ENCODE results near the gene EGFL8.

EGFL8 gene

DNA sequence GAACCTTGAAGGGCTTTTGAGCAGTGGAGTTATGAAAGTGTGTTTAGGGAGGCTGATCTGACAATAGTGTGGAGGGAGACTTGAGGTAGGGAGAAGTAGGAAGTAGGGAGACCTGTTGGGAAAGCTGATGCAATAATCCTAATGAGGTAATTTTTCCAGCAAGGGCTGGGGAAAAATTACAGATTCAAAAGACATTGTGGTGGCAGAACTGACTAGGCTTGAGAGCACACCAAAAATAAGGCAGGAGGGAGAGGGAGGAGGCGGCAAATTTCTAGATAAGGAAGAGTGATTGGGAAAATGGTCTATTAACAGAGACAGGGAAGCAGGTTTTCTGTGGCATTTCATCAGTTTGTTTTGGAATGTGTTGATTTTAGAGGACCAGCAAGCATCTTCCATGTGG is 18.1 kb upstream of the EGFL8 start:
- DNase-seq (ENCODE audit: low read depth in 1 of 2, low spot score in 1 of 2): no peak

- no peak for DNase-seq (ENCODE audit: low read depth in 1 of 2, low spot score in 1 of 2)
Measured at GRCh38 chr6:32146687-32147086, 17.7 kb upstream of the EGFL8 start.

- DNase-seq (ENCODE audit: low read depth in 1 of 2, low spot score in 1 of 2): no peak
Measured at GRCh38 chr6:32147401-32148132, 16.8 kb upstream of the EGFL8 start.

DNA sequence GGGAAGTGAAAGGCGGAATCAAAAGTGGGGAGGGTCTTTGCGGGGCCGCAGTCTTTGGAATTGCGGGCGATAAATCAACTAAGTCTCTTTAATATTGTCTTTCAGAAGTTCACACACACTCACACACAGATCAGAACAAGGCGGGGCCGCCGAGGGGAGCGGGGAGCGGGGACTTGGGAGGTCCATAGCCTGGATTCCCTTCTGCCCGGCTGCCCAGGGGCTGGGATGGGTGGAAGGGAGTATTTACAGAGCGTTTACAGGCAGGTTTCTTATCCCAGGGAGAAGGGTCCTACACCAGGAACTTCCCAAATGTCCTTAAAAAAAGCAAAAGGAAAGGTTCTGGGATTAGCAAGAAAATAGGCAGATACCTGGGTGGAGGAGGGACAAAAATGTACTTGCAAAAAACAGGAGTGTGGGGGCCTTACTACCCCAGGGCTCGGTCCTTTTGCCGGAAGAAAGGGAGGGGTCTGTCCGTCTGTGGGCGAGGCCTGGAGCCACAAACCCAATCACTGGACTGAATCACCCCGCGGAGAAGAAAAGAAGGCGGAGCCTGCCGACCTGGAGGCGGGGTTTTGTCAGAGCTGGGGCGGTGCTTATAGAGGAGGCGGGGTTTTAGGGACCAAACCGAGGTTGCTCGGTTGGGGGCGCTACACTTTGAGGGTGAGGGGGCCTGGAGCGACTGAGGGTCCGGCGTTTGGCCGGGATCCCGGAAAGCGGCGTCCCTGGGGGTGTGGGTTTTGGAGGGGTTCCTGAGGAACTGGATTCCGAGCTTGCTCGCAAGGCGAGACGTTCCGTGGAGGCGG is 15.9 kb upstream of the EGFL8 start:
- DNase-seq (ENCODE audit: low read depth in 1 of 2, low spot score in 1 of 2): peak; percentile 25 to 52

DNA sequence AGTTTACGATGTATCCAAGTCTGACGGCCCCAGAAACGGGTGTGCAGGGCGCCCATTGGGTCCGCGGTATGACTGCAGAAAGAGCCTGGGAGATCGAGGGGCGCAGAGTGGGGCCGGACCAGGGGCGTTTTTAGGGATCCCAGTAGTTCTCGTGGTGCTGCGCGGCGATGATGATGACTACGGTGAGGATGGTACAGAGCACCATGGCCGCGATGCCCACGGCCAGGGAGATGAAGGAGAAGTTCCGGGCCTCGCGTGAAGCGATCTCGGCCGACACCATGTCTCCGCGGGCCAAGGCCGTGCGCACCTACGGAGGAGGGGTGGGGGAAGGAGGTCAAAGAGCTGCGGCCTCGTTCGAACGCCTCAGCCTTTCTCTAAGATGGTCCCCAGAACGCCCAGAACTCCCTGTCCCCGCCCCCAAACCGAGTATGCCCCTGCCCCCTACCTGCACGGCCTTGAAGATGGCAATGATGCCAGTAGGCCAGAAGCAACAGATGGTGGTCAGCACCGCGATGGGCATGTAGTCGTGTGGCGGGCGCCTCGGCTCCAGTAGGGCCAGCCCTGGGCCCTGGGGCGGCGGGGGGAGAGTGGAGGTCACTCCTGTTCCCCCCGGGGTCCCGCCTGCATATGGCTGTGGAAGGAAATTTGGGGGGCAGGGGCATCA is 15.2 kb upstream of the EGFL8 start:
- DNase-seq (ENCODE audit: low read depth in 1 of 2, low spot score in 1 of 2): no peak

- no peak for DNase-seq (ENCODE audit: low read depth in 1 of 2, low spot score in 1 of 2)
Measured at GRCh38 chr6:32149932-32150870, 14.2 kb upstream of the EGFL8 start.

DNA sequence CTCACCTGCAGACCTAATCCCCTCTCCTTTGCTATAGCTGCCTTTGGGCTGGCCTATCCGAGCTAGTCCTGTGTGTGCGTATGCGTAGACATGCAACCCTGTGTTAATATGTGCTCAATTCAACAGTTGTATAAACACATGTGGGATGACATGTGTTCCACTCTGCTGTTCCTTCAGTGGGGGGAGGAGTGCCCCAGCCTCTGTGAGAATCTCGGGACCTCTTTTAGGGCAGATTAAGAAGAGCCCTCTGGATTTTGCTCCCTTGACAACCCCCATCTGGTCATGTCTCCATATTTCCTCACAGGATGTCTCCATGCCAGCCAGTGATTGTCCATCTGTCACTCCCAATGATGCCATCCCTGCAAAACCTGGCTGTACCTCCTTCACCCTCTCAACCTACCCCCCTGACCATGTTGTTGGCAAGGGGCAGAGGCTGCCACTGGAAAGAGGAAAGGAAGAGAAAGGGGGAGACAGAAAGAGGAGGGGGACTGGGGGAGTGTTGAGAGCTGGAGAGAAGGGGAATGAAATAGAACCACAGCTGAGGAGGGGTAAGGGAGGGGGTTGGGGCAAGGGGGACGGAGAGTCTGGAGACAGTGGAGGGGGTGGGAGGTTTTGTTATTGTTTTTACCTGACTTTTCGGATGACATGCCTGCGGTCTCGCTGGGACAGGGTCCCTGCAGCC is 13.1 kb upstream of the EGFL8 start:
- no peak for DNase-seq (ENCODE audit: low read depth in 1 of 2, low spot score in 1 of 2)

DNA sequence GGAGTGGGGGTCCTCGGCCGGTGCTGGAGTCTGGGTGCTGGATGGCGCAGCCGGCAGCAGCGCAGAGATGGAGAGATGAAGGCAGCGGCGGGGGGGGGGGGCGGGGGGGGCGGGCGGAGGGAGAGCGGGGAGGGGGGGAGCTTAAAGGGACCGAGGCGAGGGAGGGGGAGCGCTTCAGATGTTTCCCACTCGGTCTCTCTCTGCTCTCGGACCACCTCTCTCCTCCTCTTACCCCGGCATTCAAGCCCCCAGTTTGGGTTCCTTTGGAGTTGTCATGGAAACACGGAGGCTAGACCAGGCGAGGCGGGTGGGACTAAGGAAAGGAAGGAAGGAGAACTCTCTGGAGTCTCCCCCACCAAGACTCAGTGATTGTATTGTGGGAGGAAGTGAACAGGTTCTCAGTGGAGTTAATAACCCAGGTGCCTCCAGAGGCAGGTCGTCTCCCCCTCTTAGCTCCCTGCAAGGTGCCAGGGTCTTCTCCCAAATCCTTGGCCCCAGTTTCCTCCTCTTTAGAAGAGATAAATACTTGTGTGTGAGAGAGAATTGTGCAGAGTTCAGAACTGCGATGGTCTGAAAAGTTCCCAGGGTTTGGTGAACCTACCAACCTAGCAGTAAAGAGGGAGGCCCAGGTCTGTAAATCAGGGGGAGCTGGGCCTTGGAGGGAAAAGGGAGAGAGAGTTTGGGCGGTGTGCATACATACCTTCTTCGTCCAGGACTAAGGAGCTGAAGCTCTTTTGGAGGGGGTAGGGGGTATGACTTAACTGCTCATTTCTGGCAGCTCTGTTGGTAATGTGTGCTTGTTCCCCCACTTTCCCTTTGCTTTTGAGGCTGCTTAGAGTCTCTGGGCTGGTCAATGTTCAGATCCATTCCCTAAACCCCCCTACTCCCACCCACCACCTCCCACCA is 12.3 kb upstream of the EGFL8 start, which contains the start of gene PRRT1:
TSS of gene PRRT1 (minus strand) at position 77 of the 906 bp plus-strand sequence. CDS start 112 bp downstream, outside the sequence.
- no peak for DNase-seq (ENCODE audit: low read depth in 1 of 2, low spot score in 1 of 2)

DNA sequence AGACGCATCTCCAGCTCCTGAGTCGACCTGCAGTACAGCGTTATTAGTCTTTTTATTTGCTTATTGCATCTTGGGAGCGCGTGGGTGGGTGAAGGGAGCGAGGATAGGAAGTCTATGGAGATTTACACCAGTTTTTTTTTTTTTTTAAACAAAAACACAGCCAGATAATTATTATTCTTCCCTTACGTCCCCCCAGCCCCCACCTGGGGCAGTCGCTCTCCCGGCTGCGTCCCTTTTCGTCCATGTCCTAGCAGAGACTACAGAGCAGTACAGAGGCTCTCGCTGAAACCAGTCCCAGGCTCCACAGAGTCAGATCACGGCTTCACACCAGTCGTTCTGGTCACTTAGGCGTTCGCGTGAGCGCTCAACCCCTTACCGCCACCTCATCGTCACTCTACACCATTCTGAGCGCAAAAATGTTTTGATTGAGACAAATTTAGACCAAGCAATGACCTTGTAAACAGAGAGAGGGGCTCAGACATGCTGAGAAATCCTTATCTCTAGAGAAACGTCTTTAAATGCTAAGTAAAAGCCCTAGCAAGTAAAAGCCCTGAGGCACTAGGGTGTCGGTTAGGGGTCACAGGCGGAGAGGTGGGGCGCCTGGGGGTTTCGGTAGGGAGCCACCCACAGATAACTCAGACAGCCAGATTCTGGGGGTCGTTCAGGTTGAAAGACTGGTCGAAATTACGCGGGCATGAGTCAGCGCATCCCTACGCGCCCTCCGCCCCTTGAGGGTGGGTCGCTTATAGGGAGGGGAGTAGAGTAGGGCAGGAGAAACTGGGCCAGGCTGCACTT is 11.4 kb upstream of the EGFL8 start:
- no peak for DNase-seq (ENCODE audit: low read depth in 1 of 2, low spot score in 1 of 2)

- DNase-seq (ENCODE audit: low read depth in 1 of 2, low spot score in 1 of 2): peak; percentile 28 to 36
Measured at GRCh38 chr6:32153564-32154513, 10.6 kb upstream of the EGFL8 start, which contains the start of gene PPT2. PPT2 (plus strand) TSS chr6:32154141; CDS start chr6:32154595, 454 bp downstream.

DNA sequence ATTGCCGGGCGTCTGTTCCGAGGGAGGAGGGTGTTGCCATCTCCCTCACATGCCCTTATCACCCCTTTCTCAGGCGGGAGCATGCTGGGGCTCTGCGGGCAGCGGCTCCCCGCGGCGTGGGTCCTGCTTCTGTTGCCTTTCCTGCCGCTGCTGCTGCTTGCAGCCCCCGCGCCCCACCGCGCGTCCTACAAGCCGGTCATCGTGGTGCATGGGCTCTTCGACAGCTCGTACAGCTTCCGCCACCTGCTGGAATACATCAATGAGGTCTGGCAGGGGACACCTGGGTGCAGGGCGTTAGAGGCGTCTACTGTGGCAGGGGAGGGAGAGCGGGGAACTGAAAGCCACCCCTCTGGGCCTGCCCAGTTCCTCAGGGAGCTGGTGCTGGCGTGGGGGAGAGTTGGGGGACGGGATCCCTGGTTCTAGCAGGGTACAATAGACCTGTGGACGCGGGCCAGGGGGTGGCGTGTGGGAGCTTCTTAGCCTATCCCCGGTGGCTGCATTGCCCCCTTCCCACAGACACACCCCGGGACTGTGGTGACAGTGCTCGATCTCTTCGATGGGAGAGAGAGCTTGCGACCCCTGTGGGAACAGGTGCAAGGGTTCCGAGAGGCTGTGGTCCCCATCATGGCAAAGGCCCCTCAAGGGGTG is 9.8 kb upstream of the EGFL8 start:
- DNase-seq (ENCODE audit: low read depth in 1 of 2, low spot score in 1 of 2): peak; percentile 16 to 28

DNA sequence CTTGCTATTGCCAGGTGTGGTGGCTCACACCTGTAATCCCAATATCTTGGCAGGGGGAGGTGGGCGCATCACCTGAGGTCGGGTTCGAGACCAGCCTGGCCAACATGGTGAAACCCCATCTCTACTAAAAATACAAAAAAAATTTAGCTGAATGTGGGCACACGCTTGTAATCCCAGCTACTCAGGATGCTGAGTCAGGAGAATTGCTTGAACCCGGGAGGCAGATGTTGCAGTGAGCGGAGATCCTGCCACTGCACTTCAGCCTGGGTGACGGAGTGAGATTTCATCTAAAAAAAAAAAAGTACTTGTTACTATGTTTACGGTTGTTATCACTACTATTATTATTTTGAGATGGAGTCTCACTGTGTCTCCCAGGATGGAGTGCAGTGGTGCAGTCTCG is 7.5 kb upstream of the EGFL8 start:
- DNase-seq (ENCODE audit: low read depth in 1 of 2, low spot score in 1 of 2): no peak

GRCh38 chr6:32158052-32158451 is 6.3 kb upstream of the EGFL8 start:
- no peak for DNase-seq (ENCODE audit: low read depth in 1 of 2, low spot score in 1 of 2)

- DNase-seq (ENCODE audit: low read depth in 1 of 2, low spot score in 1 of 2): no peak
Measured at GRCh38 chr6:32163559-32164258, 686 bp upstream of the EGFL8 start.

DNA sequence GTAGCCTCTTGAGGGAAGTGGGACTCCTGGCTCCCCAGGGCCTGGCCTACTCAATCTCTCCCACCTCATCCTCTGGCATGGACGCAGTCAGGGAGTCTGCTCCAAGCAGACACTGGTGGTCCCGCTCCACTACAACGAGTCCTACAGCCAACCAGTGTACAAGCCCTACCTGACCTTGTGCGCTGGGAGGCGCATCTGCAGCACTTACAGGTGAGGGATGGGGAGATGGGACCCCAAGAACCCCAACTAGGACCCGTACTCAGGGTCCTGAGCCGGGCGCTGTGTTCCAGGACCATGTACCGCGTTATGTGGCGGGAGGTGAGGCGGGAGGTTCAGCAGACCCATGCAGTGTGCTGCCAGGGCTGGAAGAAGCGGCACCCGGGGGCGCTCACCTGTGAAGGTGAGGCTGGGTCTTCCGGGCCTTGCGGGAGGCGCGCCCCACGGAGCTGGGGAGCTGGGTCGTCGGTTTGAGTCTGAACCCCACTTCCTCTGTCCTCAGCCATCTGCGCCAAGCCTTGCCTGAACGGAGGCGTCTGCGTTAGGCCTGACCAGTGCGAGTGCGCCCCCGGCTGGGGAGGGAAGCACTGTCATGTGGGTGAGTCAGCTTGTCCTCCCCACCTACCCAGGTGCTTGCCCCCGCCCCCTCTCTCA is 2.1 kb downstream of the EGFL8 start:
- no peak for DNase-seq (ENCODE audit: low read depth in 1 of 2, low spot score in 1 of 2)

Measured in activated T-helper 1 cell treated with anti-CD3 and anti-CD28 coated beads, Interleukin-2, amount 50 U/mL, for 16 hours (primary cell).